Thoracic aorta (tissue), 2 donors: Measurements from ENCODE around the gene ARPC5. TPM values are rescaled to one million over a fixed set of nuclear protein-coding genes. Genes with fewer than 3 reads are reported as not detected.

ENCODE experiments used
- ATAC-seq: fragments of 150-250 bp; one replicate; pipeline ENCODE4 v1.8.0; 2017; ENCODE audit warnings: low read depth; ENCODE audit not compliant: insufficient number of reproducible peaks, low FRiP score
- DNase-seq: peaks from one replicate; pipeline ENCODE4 v3.0.0-alpha.2; 2020; ENCODE audit warnings: low spot score
- H3K27ac ChIP-seq, 2 donors: fragments of 200-600 bp; sonication (generic); 1 replicate in 1 of 2; 2 replicates in 1 of 2; pipeline ENCODE4 v1.5.1; 2016; ENCODE audit warnings: mild to moderate bottlenecking in 2 of 2, moderate library complexity in 2 of 2
- H3K27me3 ChIP-seq: fragments of 200-600 bp; sonication (generic); replicated peaks from 2 replicates; pipeline ENCODE4 v1.6.0; 2016; ENCODE audit warnings: mild to moderate bottlenecking; ENCODE audit not compliant: insufficient read depth
- H3K36me3 ChIP-seq: fragments of 200-600 bp; sonication (generic); one replicate; pipeline ENCODE4 v1.5.1; 2016
- H3K4me1 ChIP-seq, 2 donors: fragments of 200-600 bp; sonication (generic); 1 replicate in 1 of 2; 2 replicates in 1 of 2; pipeline versions ENCODE4 v1.5.1 to v1.6.0; 2016; ENCODE audit warnings: low read depth in 2 of 2, mild to moderate bottlenecking in 1 of 2; ENCODE audit not compliant: control insufficient read depth in 1 of 2
- H3K4me3 ChIP-seq: fragments of 200-600 bp; sonication (generic); 2 replicates; pipeline ENCODE4 v1.5.1; 2016; ENCODE audit warnings: mild to moderate bottlenecking
- H3K9me3 ChIP-seq: fragments of 200-600 bp; sonication (generic); 2 replicates; pipeline ENCODE4 v1.5.1; 2016
- CTCF ChIP-seq: fragments of 200-600 bp; sonication (generic); IDR thresholded peaks from one replicate; pipeline ENCODE4 v1.5.1; 2019; ENCODE audit warnings: antibody characterized with exemption
- total RNA-seq, 2 donors: library from RNA; depleted of rRNA; stranded (reverse); fragments of >200 nt; gene quantifications; one replicate each; pipeline versions ENCODE4 v1.1.0 to v1.2.3, GENCODE V29; 2016

Gene ARPC5
- total RNA-seq, 2 donors from 2014 or later = 102 to 108 TPM

- no peak for TF ChIP-seq CTCF
- ATAC-seq = no peak
- no peak for DNase-seq
- Histone ChIP-seq H3K27ac (no peak overlapping the region), H3K4me3 (no peak overlapping the region), H3K9me3 (no peaks in the 10 kb centered on the region), H3K4me1 (peaks cover 24 to 40% of the 10 kb centered on the region in 2 donors), H3K27me3 (no peaks in the 10 kb centered on the region), H3K36me3 (no peaks in the 10 kb centered on the region)
These were observed 52.1 kb downstream of the ARPC5 start for GRCh38 chr1:183583466-183583865.

- peak overlapping the region; percentile 31 to 58 for H3K27ac ChIP-seq
- no peak for ATAC-seq
These were observed 53.4 kb downstream of the ARPC5 start for GRCh38 chr1:183582021-183582713.

GRCh38 chr1:183580281-183580682 lies 55.3 kb downstream of the ARPC5 start:
- peaks cover 31 to 72% of the 10 kb centered on the region in 2 donors for H3K4me1 ChIP-seq
- DNase-seq (no peak), ATAC-seq (no peak)
- no peaks in the 10 kb centered on the region for H3K9me3 ChIP-seq
- peak overlapping the region in 1 of 2 donors; percentile 39 for H3K27ac ChIP-seq
- no peaks in the 10 kb centered on the region for H3K36me3 ChIP-seq
- H3K4me3 ChIP-seq = no peak overlapping the region
- TF ChIP-seq CTCF = no peak
- no peaks in the 10 kb centered on the region for H3K27me3 ChIP-seq

More at GRCh38 chr1:183582021-183582713, 53.4 kb downstream of the ARPC5 start:
- Histone ChIP-seq H3K9me3 (no peaks in the 10 kb centered on the region), H3K4me3 (peak overlapping the region; percentile 55), H3K4me1 (peaks cover 24 to 53% of the 10 kb centered on the region in 2 donors), H3K27me3 (no peaks in the 10 kb centered on the region), H3K36me3 (no peaks in the 10 kb centered on the region)
- DNase-seq = no peak
- no peak for TF ChIP-seq CTCF

GRCh38 chr1:183578856-183579255 lies 56.7 kb downstream of the ARPC5 start:
- H3K27me3 ChIP-seq = no peaks in the 10 kb centered on the region

More at GRCh38 chr1:183578856-183579255, 56.7 kb downstream of the ARPC5 start:
- H3K36me3 ChIP-seq = no peaks in the 10 kb centered on the region
- no peak overlapping the region for H3K4me3 ChIP-seq
- peaks cover 31 to 86% of the 10 kb centered on the region in 2 donors for H3K4me1 ChIP-seq
- no peaks in the 10 kb centered on the region for H3K9me3 ChIP-seq
- DNase-seq = no peak
- ATAC-seq = no peak
- H3K27ac ChIP-seq = no peak overlapping the region
- TF ChIP-seq CTCF = no peak
